ENCODE results near the gene ILK. TPM values are rescaled to one million over a fixed set of nuclear protein-coding genes. Genes with fewer than 3 reads are reported as not detected.

Gene ILK
- total and polyA plus RNA-seq, 7 donors: 68.3 to 173 (median 90.3) TPM

GRCh38 chr11:6594142-6594768 lies 9.3 kb upstream of the ILK start:
- Histone ChIP-seq H3K27me3 (ENCODE audit: insufficient read depth in 3 of 3, low read length in 2 of 3) (no peaks in the 10 kb centered on the region), H3K9me3 (no peaks in the 10 kb centered on the region), H3K4me3 (no peak overlapping the region), H3K27ac (no peak overlapping the region), H3K36me3 (ENCODE audit: insufficient read depth in 1 of 2, low read depth in 1 of 2) (peaks cover 14 to 87% of the 10 kb centered on the region in 2 donors), H3K4me1 (no peaks in the 10 kb centered on the region)
- WGBS, 3 donors: 81 to 85% (median 84%) methylated on average over 3 of the region's 3 CpGs
- intact Hi-C loops (cut with DNase I): no loop called here
- TF ChIP-seq CTCF (IDR thresholded peaks at IDR 0.05): no peak
- ATAC-seq (no peak), DNase-seq (no peak)

- Histone ChIP-seq H3K4me1 (peaks cover 2% of the 10 kb centered on the region), H3K27me3 (ENCODE audit: insufficient read depth in 3 of 3, low read length in 2 of 3) (no peaks in the 10 kb centered on the region), H3K4me3 (no peak overlapping the region), H3K36me3 (ENCODE audit: insufficient read depth in 1 of 2, low read depth in 1 of 2) (peaks cover 14 to 97% of the 10 kb centered on the region in 2 donors), H3K9me3 (no peaks in the 10 kb centered on the region), H3K27ac (peak overlapping the region; percentile 19)
- WGBS, 3 donors: 42 to 49% (median 43%) methylated on average over 5 of the region's 5 CpGs
- intact Hi-C loops (cut with DNase I): no loop called here
- TF ChIP-seq CTCF (IDR thresholded peaks at IDR 0.05): no peak
- ATAC-seq (no peak), DNase-seq (no peak)
Observed at GRCh38 chr11:6596239-6596877, 7.2 kb upstream of the ILK start.

DNA sequence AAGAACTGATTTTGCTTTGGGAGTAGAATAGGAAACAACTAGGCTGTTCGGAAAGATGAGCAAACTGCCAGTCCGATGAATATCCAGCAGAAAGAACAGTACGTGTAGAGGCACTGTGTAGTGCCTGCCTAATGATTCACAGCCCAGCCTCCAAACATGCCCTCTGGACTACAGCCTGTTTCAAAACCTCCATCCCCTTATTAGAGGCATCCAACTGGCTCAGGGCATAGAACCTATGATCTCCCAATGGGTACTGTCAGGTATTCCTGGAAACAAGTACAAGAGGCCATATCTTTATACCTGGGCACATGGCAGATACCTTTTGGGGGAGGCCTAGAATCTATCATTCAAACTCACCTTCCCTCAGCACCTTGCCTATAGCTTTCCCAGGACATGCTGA lies 5.0 kb upstream of the ILK start:
- DNase-seq: no peak
- no peak overlapping the region for H3K4me3 ChIP-seq
- H3K9me3 ChIP-seq: no peaks in the 10 kb centered on the region
- TF ChIP-seq CTCF (IDR thresholded peaks at IDR 0.05): no peak
- no peaks in the 10 kb centered on the region for H3K27me3 ChIP-seq (ENCODE audit: insufficient read depth in 3 of 3, low read length in 2 of 3)
- no peak overlapping the region for H3K27ac ChIP-seq
- H3K4me1 ChIP-seq: peaks cover 13% of the 10 kb centered on the region
- ATAC-seq: no peak
- intact Hi-C loops (cut with DNase I): no loop called here
- WGBS, 3 donors: 88 to 96% (median 91%) methylated on average over 3 of the region's 3 CpGs
- peaks cover 8 to 82% of the 10 kb centered on the region in 2 donors for H3K36me3 ChIP-seq (ENCODE audit: insufficient read depth in 1 of 2, low read depth in 1 of 2)

DNA sequence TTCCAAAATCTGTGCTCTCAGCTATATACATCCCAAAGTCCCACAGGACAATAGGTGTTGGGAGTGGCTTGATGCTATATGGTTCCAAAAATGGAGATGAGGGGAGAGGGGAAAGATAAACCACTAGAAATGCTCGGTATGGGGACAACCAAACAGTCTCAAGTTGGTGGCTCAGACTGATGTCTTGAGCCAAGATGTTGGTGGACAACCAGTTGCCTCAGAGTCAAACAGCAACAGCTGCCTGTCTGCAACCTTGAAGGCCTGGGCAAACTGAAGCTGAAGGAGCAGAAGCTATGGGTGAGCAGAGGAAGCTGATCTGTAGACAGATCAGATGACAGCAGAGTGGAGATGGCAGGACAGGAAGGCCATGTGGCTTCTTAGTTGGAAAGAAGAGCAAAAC lies 4.1 kb upstream of the ILK start:
- no peak for TF ChIP-seq CTCF (IDR thresholded peaks at IDR 0.05)
- no peak for ATAC-seq
- 65 to 75% (median 70%) methylated on average over 1 of the region's 1 CpG for WGBS, 3 donors
- intact Hi-C loops (cut with DNase I): no loop called here
- no peak for DNase-seq
- Histone ChIP-seq H3K9me3 (no peaks in the 10 kb centered on the region), H3K36me3 (ENCODE audit: insufficient read depth in 1 of 2, low read depth in 1 of 2) (peaks cover 8 to 73% of the 10 kb centered on the region in 2 donors), H3K27me3 (ENCODE audit: insufficient read depth in 3 of 3, low read length in 2 of 3) (no peaks in the 10 kb centered on the region), H3K4me3 (no peak overlapping the region), H3K4me1 (peaks cover 13% of the 10 kb centered on the region), H3K27ac (no peak overlapping the region)
